PC-9 (cell line): ENCODE measurements around the gene ATXN1. TPM values are rescaled to one million over a fixed set of nuclear protein-coding genes. Genes with fewer than 3 reads are reported as not detected.

Source experiments
- BruUV-seq: library from RNA; stranded (reverse); fragments of 400-500 nt; replicated peaks from 2 replicates; lab custom pipeline; 2021; lab: Mats Ljungman, UMichigan
- CTCF ChIA-PET: fragments of 300-600 bp; sonication (Branson Sonifier 250); formaldehyde crosslinking; loops from one replicate; lab custom pipeline; 2022; ENCODE audit warnings: antibody characterized with exemption; lab: Charles Lee
- POLR2A ChIA-PET: fragments of 300-600 bp; sonication (Branson Sonifier 250); formaldehyde crosslinking; loops from one replicate; lab custom pipeline; 2022; ENCODE audit warnings: antibody characterized with exemption; ENCODE audit not compliant: unreplicated experiment; lab: Charles Lee
- DNase-seq, 2 experiments: peaks; one replicate each; pipeline versions ENCODE4 v3.0.0 to v3.0.0-alpha.2; 2015 to 2022; ENCODE audit warnings: mixed read lengths in 1 of 2
- H2AFZ ChIP-seq: fragments of 200-600 bp; sonication (generic); 2 replicates; pipeline ENCODE4 v1.8.1; 2017; ENCODE audit warnings: antibody characterized with exemption
- H3F3A ChIP-seq: fragments of 200-600 bp; sonication (generic); 2 replicates; pipeline ENCODE4 v1.8.1; 2017; ENCODE audit warnings: antibody characterized with exemption, mild to moderate bottlenecking, low read depth; ENCODE audit not compliant: insufficient read depth
- H3K27ac ChIP-seq: fragments of 200-600 bp; sonication (generic); 2 replicates; pipeline ENCODE4 v1.6.1; 2016; ENCODE audit warnings: mixed run types
- H3K27me3 ChIP-seq: fragments of 200-600 bp; sonication (generic); 2 replicates; pipeline ENCODE4 v1.6.1; 2016; ENCODE audit warnings: low read depth, mixed run types; ENCODE audit not compliant: insufficient read depth
- H3K36me3 ChIP-seq: fragments of 200-600 bp; sonication (generic); 2 replicates; pipeline ENCODE4 v1.6.1; 2016; ENCODE audit warnings: low read depth, mixed run types
- H3K4me1 ChIP-seq: fragments of 200-600 bp; sonication (generic); replicated peaks from 2 replicates; pipeline ENCODE4 v1.6.1; 2016; ENCODE audit warnings: mixed run types; ENCODE audit not compliant: insufficient read depth
- H3K4me2 ChIP-seq: fragments of 200-600 bp; sonication (generic); 2 replicates; pipeline ENCODE4 v1.6.1; 2017; ENCODE audit warnings: mixed run types
- H3K4me3 ChIP-seq: fragments of 200-600 bp; sonication (generic); 2 replicates; pipeline ENCODE4 v1.6.1; 2016; ENCODE audit warnings: mixed run types
- H3K79me2 ChIP-seq: fragments of 200-600 bp; sonication (generic); 2 replicates; pipeline ENCODE4 v1.6.1; 2017; ENCODE audit warnings: low read depth, mixed run types
- H3K9me2 ChIP-seq: fragments of 200-600 bp; sonication (generic); 2 replicates; pipeline ENCODE4 v1.8.1; 2017; ENCODE audit warnings: mild to moderate bottlenecking; ENCODE audit not compliant: insufficient read depth
- H3K9me3 ChIP-seq: fragments of 200-600 bp; sonication (generic); 2 replicates; pipeline ENCODE4 v1.8.1; 2016; ENCODE audit warnings: low read depth; ENCODE audit not compliant: insufficient read depth
- H4K20me1 ChIP-seq: fragments of 200-600 bp; sonication (generic); 2 replicates; pipeline ENCODE4 v1.8.1; 2017; ENCODE audit not compliant: insufficient read depth
- EZH2 ChIP-seq: fragments of 200-600 bp; sonication (generic); IDR thresholded peaks from 2 replicates; pipeline ENCODE4 v1.8.0; 2017; ENCODE audit warnings: antibody characterized with exemption, low read depth
- intact Hi-C: fragments of 100-400 bp; cut with micrococcal nuclease; formaldehyde crosslinking; loops from one replicate; pipeline ENCODE4 v1.10.0; 2022; ENCODE audit not compliant: unreplicated experiment
- total RNA-seq: library from RNA; stranded (reverse); gene quantifications from 2 replicates; pipeline ENCODE4 v1.2.3, GENCODE V29; 2021
- TF ChIP-seq, protein P1 (sequence below): fragments of 200-600 bp; sonication (generic); conservative IDR thresholded peaks from 2 replicates; pipeline ENCODE4 v1.6.1; 2017; ENCODE audit warnings: mixed run types, antibody characterized with exemption, mild to moderate bottlenecking, moderate library complexity

Gene ATXN1
- total RNA-seq, 1 experiment from 2014 or later, result 42.7 TPM

DNA sequence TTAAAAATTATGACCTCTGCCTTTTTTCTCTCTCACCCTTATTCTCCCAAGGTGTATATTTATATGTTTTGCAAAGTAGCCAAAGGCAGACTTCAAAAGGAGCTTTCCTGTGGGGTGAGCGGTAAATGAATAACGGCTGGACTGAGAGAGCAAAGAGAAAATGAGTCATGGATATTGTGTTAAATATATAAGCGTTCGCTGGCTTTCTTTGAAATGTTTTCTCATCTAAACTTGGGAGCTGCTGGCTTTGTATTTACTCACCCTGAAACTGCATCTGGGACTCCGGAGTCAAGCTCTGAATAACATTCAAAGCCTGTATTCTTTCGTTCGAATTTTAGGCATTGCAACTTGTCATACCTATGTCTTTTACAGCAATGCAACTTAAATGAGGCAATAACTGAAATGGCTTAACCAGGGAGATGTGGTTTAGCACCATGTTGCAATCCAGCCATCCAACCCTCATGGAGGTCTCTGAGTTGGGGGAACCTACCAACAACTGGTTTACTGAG, 32.0 kb downstream of the ATXN1 start:
- Histone ChIP-seq H2AFZ (no peak overlapping the region), H3F3A (peaks cover 7% of the 10 kb centered on the region; the same call in 1 of the 2 replicates), H3K9me2 (no peaks in the 10 kb centered on the region), H3K79me2 (no peaks in the 10 kb centered on the region), H3K27ac (no peak overlapping the region), H3K9me3 (no peaks in the 10 kb centered on the region), H4K20me1 (no peaks in the 10 kb centered on the region), H3K36me3 (no peaks in the 10 kb centered on the region), H3K4me2 (no peak overlapping the region), H3K27me3 (no peaks in the 10 kb centered on the region), H3K4me3 (no peak overlapping the region), H3K4me1 (peaks cover 23% of the 10 kb centered on the region)
- intact Hi-C loops, result loop anchor here (10.0 kb wide), 1 partner anchor 666 kb away; the partner anchor contains the start of gene CAP2
- no peak for TF ChIP-seq EZH2
- TF ChIP-seq, protein P1, sequence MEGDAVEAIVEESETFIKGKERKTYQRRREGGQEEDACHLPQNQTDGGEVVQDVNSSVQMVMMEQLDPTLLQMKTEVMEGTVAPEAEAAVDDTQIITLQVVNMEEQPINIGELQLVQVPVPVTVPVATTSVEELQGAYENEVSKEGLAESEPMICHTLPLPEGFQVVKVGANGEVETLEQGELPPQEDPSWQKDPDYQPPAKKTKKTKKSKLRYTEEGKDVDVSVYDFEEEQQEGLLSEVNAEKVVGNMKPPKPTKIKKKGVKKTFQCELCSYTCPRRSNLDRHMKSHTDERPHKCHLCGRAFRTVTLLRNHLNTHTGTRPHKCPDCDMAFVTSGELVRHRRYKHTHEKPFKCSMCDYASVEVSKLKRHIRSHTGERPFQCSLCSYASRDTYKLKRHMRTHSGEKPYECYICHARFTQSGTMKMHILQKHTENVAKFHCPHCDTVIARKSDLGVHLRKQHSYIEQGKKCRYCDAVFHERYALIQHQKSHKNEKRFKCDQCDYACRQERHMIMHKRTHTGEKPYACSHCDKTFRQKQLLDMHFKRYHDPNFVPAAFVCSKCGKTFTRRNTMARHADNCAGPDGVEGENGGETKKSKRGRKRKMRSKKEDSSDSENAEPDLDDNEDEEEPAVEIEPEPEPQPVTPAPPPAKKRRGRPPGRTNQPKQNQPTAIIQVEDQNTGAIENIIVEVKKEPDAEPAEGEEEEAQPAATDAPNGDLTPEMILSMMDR, result no peak
- no TSS peak for BruUV-seq
- DNase-seq, result no peak
- CTCF ChIA-PET, result no interaction called here
- POLR2A ChIA-PET, result no interaction called here

DNA sequence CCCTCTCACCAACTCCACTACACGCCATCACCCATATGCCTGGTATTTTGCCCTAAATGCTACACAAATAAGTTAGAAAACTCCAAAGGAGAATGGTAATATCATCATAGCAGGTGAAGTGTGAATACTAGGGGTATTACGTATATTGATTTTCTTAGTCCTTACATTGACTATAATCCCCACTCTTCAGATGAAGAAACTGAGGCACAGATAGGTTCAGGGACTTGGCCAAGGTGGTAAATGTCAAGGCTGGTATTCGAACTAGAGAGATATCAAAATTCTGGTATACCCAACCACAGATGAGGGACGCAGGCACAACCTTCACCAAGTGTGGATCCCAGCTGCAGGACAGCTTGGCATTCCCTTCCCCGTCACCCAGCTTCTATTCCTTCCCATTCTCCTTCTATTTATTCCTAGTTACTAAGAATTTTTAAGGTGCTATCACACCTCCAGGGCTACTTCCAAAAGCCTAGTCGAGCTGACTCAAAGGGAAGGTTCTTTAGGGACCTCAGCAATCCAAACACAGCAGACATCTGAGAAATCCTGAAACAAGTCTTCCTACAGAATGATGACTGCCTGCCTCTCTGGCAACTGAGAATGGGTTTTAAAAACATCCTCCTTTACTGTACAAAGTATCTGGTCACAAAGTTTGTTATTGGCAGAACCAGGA, 32.6 kb downstream of the ATXN1 start:
- no peak overlapping the region for H3K4me3 ChIP-seq
- CTCF ChIA-PET, result no interaction called here
- no peaks in the 10 kb centered on the region for H3K27me3 ChIP-seq
- H3K9me3 ChIP-seq, result no peaks in the 10 kb centered on the region
- H3K79me2 ChIP-seq, result no peaks in the 10 kb centered on the region
- intact Hi-C loops, result loop anchor here (10.0 kb wide), 1 partner anchor 666 kb away; the partner anchor contains the start of gene CAP2
- H3K4me2 ChIP-seq, result no peak overlapping the region
- H3K4me1 ChIP-seq, result peaks cover 23% of the 10 kb centered on the region
- no peaks in the 10 kb centered on the region for H3K9me2 ChIP-seq
- H3K36me3 ChIP-seq, result no peaks in the 10 kb centered on the region
- DNase-seq, result no peak
- BruUV-seq, result no TSS peak
- peaks cover 7% of the 10 kb centered on the region; the same call in 1 of the 2 replicates for H3F3A ChIP-seq
- TF ChIP-seq, protein P1, result no peak
- no peak for TF ChIP-seq EZH2
- H4K20me1 ChIP-seq, result no peaks in the 10 kb centered on the region
- POLR2A ChIA-PET, result interaction anchor here (0.7 kb wide), 1 partner anchor 33 kb away, joined by 4 read pairs; no protein-coding TSS in a partner anchor
- no peak overlapping the region for H2AFZ ChIP-seq
- H3K27ac ChIP-seq, result no peak overlapping the region

DNA sequence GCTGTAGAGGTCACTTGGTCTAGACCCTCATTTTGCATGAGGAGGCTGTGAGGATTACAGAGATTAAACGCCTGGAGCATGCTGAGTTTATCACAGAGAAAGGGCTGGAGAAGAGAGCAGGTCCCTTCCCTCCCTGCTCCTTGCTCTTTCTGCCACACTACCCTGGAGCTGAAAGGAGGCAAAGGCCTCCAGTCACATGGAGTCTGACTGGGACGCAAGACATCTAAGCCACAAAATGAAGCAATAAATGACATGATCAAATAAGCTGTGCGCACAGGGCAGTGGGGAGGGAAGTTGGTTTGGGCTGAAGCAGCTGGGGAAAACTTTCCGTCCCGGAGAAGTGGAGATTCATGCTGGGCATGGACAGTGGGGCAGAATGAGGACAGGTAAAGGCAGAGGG, 33.3 kb downstream of the ATXN1 start:
- Histone ChIP-seq H4K20me1 (no peaks in the 10 kb centered on the region), H3K9me3 (no peaks in the 10 kb centered on the region), H3K4me1 (peaks cover 25% of the 10 kb centered on the region), H3K9me2 (no peaks in the 10 kb centered on the region), H3K4me2 (no peak overlapping the region), H3F3A (peaks cover 7% of the 10 kb centered on the region; the same call in 1 of the 2 replicates), H2AFZ (no peak overlapping the region), H3K27ac (no peak overlapping the region), H3K79me2 (no peaks in the 10 kb centered on the region), H3K27me3 (no peaks in the 10 kb centered on the region), H3K4me3 (no peak overlapping the region), H3K36me3 (no peaks in the 10 kb centered on the region)
- no peak for DNase-seq
- TF ChIP-seq, protein P1, result no peak
- no peak for TF ChIP-seq EZH2
- POLR2A ChIA-PET, result interaction anchor here (0.7 kb wide), 1 partner anchor 34 kb away, joined by 4 read pairs; no protein-coding TSS in a partner anchor
- intact Hi-C loops, result loop anchor here (10.0 kb wide), 1 partner anchor 667 kb away; the partner anchor contains the start of gene CAP2
- BruUV-seq, result no TSS peak
- CTCF ChIA-PET, result no interaction called here
